HG03575 (cell line): ENCODE measurements around the gene EFS.

ENCODE experiments used
- ATAC-seq: cut with Tn5 transposase; IDR thresholded peaks from one replicate; pipeline ENCODE4 v1.9.1; 2021; ENCODE audit not compliant: unreplicated experiment, insufficient number of reproducible peaks, low FRiP score; ENCODE audit errors: extremely low read depth

Gene EFS

DNA sequence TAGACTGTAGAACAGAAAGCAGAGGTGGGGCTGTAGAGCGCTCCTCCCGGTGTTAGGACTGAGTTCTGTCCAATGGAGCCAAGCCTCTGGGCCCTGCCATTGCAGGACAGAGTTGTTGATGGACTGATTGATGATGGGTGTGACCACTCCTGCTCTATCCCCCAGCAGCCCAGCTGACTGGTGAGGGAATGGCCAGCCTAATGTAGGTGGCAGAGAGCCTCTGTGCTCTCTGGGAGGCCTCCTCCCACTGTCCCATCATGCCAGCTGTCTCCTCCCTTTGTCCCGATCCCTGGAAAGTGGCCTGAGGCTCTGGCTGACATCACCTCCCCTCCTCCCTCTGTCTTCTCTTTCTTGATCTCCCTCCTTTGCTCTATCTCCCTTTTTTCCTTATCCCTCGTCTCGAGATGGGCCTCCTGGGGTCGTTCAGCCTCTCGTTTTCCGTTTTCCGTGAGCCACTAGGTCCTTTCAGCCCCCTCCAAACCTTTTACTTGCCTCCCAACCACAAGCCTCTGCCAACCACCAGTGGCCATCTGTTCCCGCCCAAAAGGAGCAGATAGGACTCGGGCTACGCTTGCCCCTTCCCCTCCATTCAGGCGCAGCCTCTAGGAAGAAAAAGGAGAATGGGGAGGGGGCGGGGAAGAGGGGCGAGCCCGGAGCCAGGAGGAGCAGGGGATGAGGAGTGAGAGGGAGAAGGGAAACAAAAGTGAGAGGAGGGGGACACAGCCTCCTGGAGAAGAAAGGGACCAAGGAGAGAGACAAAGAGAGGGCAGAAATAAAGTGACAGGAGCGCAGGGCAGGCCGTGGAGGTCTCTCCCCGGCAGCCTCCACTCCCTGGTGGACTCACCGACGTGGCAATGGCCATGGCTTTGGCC lies 572 bp downstream of the EFS start:
- no peak for ATAC-seq

- no peak for ATAC-seq
These were observed 2.8 kb downstream of the EFS start for GRCh38 chr14:23362200-23362599.

DNA sequence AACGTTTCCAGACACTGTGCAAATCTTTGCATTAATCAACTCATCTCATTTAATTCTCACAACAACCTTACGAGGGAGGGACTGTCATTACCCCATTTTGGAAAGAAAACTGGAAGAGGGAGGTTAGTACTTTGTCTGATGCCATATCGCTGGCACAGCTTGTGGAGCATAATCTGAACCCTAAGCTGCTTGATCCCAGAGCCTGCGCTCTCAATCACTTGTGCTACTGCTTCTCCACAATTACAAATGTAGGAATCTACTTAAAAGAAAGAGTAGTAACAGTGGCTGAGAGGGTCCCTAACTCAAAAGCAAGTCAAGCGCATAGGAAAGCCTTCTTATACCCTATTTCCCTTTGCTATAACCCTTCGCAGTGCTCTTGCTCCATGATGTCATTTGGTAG lies 3.2 kb downstream of the EFS start:
- ATAC-seq, result no peak

DNA sequence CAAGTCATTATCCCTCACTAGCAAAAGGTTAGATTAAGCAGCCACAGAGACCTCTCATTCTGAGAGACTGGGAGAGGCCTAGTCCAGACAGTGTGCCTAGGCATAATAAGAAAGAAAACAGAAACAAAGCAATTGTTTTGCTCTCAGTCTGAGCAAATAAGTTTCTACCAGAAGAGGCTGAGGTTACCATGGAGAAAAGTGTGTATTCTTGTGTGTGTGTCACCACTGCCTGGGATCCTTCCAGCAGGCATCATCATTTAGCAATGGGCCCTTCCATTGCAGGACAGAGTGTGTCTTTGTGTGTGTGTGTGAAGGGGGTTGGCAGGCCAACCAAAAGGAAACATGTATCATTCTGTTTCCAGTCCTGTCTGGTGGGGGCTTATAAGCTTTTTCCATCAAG lies 3.7 kb downstream of the EFS start:
- no peak for ATAC-seq

DNA sequence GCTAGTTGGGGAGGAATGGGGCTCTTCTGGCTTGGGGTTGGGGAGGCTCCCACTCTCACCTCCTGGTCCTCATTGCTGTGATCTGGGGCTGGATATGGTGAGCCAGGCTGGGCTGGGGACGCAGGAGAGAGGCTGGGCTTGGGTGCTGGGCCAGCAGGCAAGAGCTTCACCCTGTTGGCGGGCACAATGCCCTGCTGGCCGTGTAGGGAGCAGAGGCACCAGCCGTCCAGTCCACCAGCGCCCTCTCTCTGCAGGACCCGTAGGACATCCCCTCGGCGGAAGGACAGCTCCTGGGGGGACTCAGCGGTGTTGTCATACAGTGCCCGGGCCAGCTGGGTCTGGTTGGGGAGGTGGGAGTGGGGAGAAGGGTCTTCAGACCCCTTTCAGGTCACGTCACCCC lies 4.5 kb downstream of the EFS start:
- ATAC-seq, result no peak

DNA sequence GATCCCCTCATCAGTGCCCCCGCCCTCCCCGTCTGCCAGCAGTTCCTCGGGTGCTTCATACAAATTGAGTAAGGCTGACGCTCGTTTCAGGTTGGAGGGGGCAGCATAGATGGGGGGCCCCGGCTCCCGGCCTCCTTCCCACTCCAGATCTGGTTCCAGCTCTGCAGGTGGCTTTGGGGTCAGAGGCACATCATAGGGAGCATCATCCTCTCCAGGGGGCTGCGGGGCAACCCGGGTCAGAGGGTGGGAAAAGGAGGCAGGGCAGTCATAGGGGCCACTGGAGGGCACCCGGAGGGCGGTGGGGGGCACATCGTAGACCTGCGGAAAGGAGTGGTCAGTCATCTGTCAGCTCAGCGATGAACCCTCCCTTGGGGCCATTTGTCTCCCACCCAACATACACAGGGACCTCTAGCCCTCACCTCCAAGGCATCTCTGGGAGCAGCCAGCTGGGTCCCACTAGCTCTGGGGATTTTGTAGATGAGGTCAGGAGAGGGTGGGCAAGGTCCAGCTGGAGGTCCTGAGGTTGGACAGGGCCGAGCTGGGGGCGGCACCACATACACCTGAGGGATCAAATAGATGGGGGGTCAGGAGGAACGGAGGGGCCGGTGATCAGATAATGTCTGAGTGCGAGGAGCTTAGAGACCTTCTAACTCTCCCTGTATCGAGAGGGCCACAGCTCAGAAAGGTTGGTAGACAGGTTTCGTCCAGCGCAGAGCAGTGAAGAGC lies 5.1 kb downstream of the EFS start:
- no peak for ATAC-seq

GRCh38 chr14:23359167-23359626 lies 5.8 kb downstream of the EFS start:
- no peak for ATAC-seq

DNA sequence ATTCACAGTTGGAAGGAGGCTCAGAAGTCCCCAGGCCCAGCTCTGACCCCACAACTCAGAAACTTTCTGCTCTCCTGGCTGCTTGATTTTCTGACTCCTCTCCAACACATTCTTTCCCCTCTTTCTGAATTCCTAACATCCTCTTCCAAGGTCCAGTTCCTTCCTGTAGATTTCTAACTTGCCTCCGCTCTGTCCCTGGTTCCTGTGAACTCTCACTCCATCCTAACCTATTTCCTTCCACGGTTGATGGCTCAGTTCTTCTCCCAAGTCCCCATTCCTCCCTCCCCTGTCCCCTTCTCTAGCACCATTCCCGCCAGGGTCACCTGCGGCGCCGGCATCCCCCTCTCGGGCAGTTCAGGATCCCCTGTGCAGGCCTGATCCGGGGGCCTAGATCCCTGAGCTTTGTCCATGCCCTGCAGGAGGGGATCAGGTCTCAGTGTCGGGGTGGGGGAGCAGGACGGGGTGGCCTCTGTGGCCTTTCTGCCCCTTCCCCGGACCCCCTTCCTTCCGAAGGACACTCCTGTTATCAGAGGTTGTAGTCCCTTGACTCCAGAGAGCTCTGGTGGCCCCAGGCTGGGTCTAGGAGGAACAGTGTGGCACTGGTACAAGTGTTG lies 6.3 kb downstream of the EFS start:
- ATAC-seq, result no peak

- no peak for ATAC-seq
These were observed 6.9 kb downstream of the EFS start for GRCh38 chr14:23358042-23358441.

DNA sequence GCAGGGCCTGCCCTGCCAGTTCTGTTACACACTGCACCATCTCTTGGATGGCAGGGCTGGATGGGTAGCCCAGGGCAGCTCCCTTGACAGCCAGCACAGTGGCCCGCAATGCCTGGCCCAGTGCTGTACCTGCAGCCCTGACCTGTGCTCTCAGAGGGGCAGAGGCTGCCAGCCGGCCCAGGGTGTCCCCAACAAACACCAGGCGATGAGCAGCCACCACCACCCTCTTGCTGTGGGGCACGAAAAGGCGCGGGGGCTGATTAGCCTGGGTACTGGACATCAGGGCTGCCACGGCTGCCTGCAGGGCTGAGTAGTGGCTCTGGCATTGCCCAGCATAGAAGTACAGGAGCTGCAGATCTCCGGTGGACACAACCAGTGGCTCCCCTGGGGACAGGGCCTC lies 7.7 kb downstream of the EFS start:
- ATAC-seq, result no peak

GRCh38 chr14:23356662-23357061 lies 8.3 kb downstream of the EFS start:
- no peak for ATAC-seq

DNA sequence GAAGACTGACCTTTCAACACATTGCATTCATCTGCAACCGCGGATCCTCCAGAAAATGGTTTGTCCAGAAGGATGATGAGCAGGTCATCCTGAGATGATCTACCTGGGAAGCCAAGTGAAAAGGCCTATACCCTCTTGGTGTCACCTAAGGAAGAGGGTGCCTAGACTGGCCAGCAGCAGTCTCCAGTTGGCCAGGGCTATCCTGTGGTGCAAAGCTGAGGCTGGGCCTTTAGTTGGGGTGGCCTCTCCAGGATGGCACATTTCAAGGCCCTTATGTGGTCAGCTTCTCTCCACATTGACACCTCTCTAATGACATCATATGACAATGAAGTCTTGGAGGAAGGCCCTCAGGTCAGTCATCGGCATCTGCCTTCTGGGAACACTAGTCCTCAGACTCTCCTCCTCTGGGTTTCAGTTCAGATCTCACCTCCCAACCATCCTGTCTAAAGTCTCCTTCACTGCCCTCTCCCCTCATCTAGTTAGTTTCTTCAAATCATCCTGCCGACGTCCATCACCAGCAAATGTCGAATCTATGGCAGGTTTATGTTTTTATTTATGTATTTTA lies 9.0 kb downstream of the EFS start:
- no peak for ATAC-seq

- ATAC-seq, result no peak
These were observed 10.0 kb downstream of the EFS start for GRCh38 chr14:23354990-23355389.

DNA sequence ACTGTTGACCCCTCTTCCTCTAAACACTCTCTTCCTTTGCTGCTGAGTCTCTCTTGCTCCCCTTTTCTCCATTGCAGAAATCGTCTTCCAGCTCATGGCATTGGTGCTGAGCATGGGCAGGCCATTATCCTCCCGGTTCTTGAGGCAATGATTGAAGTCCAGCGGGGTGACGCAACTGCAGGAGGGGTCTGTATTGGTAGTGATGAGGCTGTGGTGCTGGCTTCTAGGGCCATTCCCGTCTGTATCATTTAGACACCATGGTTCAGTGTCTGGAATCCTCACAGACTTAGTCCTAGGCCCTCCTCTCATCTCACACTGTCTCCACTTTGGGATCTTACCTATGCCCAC lies 11.6 kb downstream of the EFS start:
- ATAC-seq, result no peak

DNA sequence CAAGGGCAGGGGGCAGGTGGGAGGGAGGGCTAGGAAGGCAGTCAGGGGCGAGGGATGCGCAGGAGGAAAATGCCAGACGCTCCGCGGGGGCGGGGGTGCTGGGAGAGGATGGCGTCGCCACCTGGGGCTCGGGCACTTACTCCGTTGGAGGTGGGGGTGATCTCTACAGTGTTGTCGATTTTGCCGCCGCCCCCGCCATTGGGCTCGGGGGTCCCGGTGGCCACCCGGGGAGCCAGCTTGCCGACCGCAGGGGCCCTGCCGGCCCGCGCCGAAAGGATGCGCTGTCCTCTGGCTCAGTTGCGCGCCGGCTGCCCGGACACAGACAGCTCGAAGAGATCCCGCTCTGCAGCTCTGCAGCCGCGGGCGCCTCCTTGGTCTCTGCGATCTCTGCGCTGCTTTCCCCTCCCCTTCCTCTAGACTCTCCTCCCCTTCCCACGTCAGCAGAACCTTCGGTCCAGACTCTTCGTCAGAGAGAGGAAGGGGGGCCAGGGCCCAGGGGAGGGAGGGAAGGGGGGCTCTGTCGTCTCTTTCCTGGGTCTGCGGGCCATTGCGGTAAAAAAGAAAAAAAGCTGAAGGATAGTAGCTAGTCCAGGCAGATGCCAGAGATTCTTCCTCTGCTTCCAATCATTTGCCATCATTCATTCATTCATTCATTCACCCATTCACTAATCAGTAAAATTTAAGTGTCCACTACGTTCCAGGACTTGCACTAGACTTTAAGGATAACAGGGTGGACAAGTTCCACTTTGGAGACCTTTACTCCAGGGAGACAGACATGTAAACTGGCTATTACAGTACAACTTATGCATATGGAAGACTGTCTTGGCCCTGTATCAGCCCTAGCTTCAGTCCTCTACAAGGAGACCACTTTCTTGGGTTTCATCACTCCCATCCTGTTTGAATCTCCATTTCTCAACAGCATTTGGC lies 12.2 kb downstream of the EFS start, which contains the start of gene SLC22A17:
Gene SLC22A17, minus strand, starts transcription at position 382 of the 927 bp plus-strand sequence.
- ATAC-seq, result no peak

DNA sequence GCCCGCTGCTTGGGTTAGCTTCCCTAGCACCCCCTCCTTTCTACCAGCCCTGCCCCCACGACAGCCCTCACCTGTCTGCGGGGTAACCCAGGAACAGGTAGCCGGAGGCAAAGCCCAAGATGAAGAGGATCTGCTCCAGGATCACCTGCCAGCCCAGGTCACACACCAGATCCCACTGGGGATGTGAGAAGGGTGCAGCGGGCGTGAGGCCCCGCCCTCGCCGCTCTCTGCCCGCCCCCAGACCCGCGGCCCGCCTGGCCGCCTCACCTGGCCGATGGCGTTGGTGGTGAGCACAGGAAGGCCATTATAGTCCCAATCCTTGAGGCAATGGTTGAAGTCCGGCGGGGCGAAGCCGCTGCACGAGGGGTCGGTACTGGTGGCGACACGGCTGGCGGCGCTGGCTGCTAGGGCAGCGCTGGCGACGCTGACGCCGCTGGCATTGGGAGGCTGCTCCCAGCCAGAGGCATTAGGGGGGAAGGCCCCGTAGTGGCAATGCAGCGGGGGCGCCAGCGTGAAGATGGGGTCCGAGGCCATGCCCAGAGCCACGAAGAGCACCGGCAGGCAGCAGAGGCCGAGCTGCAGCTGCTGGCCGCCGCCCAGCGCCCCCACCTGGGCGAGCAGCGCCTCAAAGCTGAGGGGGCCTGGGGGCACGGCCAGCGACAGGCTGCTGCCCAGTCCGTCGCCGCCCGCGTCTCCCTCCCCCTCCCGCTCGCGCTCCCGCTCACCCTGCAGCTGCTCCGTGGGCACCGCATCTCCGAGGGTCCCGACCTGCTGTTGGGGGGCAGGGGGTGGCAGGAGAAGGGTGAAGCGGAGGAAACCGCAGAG lies 13.1 kb downstream of the EFS start:
- no peak for ATAC-seq

GRCh38 chr14:23349156-23349845 lies 15.7 kb downstream of the EFS start:
- no peak for ATAC-seq
